ENCODE measurements around the gene SYCP1.
"Not testable (repeated sequence)": the region's sequence is repeated elsewhere in the genome, so short reads cannot be mapped to it uniquely, and the experiment has no call there.

Gene SYCP1

DNA sequence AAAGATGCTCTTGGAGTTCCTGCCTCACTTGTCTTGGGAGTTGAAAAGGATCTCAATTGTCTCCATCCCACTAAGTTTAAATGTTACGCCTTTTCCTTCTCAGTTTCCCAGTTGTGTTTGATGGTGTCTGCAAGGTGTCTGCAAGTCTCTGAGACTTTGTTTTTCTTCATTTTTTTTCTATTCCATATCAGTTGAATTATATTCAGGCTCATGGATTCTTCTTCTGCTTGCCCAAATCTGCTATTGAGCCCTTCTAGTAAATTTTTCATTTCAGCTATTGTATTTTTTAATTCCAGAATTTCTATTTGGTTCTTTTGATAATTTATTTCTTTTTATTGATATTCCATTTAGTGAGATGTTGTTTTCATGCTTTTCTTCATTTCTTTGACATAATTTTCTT lies 127.6 kb downstream of the SYCP1 start:
- no peak for DNase-seq

DNA sequence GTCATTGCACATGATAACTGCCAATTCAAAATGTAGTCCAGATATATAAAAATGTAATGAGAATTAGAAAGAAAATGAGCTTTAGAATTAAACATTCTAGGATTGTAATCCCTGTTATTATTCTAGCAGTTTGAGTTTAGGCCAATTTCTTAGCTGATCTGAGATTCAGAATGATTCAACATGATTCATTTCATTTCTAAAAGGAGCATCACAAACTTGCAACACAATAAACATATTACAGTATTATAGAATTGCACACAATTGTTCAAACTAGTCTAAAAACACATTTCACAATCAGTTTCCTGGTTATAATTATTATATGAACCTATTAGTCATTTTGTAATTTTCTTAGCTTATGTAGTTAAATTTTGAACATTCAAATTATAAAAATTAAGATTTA lies 131.6 kb downstream of the SYCP1 start:
- DNase-seq, result no peak

DNA sequence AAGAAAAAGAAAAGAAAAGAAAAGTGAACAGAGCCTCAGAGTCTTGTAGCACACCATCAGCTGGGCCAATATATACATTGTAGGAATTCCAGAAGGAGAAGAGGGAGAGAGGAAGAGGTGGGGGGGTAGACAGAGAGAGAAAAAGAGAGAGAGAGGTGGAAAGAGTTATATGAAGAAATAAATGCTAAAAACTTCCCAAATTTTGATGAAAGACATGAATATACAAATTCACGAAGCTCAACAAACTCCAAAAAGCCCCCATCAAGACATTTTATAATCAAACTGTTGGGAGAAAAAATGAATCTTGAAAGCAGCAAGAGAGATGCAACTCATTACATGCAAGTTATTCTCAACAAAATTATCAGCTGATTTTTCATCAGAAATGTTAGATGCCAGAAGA lies 133.4 kb downstream of the SYCP1 start:
- DNase-seq, result no peak

- DNase-seq, result no peak
These were observed 143.0 kb downstream of the SYCP1 start for GRCh38 chr1:114997510-114998289.

DNA sequence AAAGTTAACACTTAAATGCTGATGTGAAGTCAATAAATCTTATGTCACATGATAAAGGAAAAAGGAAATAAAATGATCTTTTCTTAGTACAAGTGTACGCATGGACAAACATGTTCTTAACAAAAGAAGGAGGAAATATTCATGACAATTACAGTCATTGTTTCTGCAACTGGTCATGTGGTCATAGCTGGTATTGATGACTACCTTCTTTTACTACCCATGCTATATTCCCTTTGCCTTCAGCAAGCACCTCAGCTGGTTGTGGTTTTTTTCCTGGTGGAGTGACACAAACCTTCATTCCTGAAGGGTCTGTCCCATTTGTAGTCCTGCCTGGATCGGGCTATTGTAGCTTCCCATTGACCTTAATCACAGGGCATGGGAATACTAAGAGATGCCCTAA lies 151.5 kb downstream of the SYCP1 start:
- DNase-seq, result no peak

DNA sequence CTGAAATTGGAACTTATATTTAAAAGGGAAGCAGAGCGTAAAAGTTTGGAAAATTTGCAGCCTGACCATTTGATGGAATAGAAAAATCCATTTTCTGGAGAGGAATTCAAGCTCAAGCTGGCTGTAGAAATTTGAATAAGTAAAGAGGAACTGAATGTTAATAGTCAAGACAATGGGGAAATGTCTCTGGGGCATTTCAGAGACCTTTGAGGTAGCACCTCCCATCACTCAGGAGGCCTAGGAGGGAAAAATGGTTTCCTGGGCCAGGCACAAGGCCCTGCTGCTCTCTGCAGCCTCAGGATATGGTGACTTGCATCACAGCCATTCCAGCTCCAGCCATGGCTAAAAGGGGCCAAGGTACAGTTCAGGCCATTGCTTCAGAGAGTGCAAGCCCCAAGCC lies 157.3 kb downstream of the SYCP1 start:
- no peak for DNase-seq

DNA sequence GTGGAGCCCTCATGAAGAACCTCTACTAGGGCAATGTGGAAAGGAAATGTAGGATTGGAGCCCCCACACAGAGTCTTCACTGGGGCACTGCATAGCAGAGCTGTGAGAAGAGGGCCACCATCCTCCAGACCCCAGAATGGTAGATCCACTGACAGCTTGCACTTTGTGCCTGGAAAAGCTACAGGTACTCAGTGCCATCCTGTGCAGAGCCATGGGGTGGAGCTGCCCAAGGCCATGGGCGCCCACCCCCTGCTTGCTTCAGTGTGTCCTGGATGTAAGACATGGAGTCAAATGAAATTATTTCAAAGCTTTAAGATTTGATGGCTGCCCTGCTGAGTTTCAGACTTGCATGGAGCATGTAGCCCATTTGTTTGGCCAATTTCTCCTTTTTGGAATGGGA lies 157.8 kb downstream of the SYCP1 start:
- DNase-seq, result no peak

DNA sequence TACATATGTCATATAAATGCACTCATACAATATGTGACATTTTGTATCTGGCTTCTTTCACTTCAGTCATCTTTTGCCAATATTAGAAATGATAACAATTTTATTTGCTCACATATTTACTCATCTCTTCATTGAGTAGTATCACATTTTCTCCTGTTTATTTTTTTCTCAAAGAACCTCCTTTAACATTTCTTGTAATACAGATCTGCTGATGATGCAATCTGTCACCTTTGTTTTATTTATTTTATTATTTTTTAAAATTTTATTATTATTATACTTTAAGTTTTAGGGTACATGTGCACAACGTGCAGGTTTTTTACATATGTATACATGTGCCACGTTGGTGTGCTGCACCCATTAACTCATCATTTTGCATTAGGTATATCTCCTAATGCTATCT lies 159.1 kb downstream of the SYCP1 start:
- no peak for DNase-seq

DNA sequence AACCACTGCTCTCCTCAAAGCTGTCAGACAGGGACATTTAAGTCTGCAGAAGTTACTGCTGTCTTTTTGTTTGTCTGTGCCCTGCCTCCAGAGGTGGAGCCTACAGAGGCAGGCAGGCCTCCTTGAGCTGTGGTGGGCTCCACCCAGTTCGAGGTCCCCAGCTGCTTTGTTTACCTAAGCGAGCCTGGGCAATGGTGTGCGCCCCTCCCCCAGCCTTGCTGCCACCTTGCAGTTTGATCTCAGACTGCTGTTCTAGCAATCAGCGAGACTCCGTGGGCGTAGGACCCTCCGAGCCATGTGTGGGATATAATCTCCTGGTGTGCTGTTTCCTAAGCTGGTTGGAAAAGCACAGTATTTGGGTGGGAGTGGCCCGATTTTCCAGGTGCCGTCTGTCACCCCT lies 164.9 kb downstream of the SYCP1 start:
- not testable (repeated sequence) for DNase-seq

DNA sequence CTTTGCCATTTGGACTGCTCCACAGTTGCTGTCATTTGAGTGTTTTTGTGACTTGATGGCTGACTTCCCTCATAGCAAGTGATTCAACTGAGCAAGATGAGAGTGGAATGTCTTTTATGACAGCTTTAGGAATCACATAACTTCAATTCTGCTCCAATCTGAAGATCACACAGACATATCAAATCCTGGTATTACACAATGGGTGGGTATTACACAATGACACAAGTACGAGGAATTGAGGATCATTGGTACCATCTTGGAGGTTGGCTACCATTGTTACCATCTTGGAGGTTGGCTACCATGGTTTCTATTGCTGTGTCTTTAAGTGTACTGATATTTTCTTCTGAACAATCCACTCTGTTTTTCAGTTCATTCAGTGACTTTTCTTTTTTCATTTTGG lies 166.5 kb downstream of the SYCP1 start:
- no peak for DNase-seq

DNA sequence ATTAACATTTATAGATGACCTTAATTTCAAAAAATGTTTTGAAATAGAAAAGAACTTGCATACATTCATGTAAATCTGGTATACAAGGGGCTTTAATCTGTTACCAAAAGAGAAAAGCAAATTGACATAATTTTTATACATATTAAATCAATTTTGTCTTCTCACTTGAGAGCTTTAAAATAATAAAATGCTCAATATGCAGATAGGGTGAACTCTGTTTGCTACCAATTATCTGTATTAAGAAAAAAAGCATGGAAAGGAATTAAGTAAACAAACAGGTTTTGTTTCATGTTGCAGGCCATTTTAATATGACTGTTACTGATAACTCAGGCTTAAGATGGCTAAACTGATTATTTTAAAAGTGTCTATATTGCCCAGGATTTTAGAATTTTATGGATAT lies 168.9 kb downstream of the SYCP1 start:
- no peak for DNase-seq

- no peak for DNase-seq
These were observed 174.9 kb downstream of the SYCP1 start, which contains the start of gene TSHB for GRCh38 chr1:115029526-115029925. TSHB (plus strand) TSS chr1:115029826; CDS start chr1:115033363, 3,537 bp downstream.

DNA sequence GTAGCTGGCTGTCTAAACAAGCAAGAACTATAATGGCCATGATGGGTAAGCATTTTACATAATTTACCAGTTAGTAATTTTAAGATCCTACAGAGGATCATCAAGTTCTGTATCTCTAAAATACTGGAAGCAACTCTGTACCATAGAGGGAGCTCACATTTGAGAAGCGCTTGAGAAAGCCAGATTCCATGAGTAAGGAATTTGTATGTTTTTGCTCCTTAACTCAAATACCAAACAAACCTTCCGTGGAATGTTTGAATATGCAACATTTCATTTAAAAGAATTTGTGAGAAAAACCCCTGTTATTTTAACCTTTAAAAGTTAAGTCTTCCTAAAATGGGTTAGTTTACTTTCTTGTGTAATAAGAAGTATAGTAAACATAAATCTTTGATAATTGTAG lies 176.9 kb downstream of the SYCP1 start:
- DNase-seq, result no peak

DNA sequence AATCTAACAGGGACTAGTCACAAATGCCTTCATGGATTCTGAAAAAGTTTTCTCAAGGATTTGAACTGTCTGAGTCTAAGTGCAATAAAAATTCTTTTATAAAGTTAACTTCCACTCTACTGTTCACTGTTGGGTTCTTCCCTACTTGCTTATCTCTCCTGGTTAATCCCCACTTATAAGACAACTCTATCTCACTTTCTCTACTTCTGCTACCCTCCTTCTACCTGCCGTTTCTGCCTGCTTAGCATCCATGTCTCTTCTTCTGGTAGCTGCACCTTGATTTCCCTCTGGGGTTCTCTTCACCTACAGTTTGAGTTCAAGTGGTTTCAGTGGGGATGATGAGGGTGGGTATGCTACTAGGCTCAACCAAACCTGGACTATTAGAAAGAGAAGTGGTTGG lies 181.0 kb downstream of the SYCP1 start:
- no peak for DNase-seq

DNA sequence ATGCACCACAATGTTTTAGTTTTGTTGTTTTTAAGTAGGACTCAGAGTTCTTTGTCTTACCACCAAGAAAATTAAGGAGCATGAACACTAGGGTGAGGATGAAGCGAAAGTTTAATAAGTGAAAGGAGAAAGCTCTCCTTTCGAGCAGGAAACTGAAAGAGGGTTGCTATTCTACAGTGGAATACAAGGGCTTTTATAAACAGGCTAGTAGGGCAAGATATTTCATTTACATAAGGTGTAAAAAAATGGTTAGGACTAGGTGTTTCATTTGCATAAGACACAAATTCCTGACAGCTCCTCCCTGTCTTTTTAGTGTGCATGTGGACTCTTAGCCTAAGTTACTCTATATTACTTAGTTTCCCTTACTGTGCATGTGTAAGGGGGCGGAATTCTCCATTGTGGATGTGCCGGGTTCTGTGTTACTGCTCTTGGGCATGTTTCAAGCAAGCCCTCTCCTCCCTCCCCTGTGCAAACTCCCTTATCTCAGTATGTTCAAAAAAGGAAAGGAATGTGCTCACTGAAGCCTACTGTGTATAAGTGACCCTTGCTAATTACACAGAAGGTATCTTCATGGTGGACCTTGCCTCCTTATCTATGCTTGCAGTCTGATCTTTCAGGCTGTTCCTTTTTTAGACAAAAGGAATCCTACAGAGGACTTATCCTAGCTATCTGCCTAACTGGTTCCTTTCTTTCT lies 182.3 kb downstream of the SYCP1 start:
- DNase-seq, result no peak

DNA sequence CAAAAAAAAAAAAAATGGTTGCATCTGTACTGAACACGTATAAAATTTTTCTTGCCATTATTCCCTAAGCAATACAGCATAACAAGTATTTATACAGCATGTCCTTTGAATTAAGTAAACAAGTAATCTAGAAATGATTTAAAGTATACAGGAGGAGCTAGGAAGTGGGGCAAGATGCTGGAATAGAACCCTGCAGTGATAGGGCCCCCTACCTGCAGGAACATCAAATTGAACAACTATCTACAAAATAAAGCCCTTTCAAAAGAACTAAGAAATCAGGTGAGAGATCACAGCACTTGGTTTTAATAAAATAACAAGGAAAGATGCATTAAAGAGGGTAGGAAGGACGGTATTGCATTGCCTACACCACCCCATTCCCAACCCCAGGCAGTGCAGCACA lies 185.8 kb downstream of the SYCP1 start:
- no peak for DNase-seq

- no peak for DNase-seq
These were observed 187.0 kb downstream of the SYCP1 start for GRCh38 chr1:115041654-115042053.

Measured in GDM1 (cell line).